GM18517 (cell line): ENCODE measurements around the gene IL16.

Experiments
- ATAC-seq: cut with Tn5 transposase; IDR thresholded peaks from one replicate; pipeline ENCODE4 v1.9.1; 2021; ENCODE audit warnings: mild to moderate bottlenecking, moderate library complexity; ENCODE audit not compliant: unreplicated experiment

The IL16 gene

DNA sequence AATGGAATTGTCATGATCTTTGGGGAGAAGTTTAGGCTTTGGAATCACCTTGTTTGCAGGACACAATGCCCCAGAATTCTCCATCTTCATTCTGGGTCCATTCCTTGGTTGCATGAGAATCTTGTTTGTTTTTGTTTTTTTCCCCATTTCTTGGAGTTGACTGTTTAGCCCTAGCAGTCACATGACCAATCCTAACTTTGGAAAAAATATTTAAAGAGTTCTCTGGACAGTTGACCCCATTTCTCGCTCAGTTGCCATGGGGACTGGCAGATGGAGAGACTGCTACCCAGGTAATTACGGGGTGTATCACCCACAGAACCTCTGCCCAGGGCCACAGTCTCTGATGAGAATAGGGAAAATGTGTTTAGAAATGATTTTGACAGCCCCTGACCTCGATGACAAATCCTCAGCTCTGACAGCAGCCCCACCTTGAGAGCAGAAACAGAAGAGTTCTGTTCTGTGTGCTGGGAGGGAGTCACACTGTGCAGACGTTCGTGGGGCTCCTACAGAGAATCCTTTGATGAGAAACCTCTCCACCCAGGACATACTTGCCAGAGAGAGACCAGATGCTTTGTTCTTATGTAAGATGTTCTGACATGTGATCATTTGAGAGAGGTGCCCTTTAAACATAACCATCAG lies 57.7 kb downstream of the IL16 start:
- no peak for ATAC-seq

DNA sequence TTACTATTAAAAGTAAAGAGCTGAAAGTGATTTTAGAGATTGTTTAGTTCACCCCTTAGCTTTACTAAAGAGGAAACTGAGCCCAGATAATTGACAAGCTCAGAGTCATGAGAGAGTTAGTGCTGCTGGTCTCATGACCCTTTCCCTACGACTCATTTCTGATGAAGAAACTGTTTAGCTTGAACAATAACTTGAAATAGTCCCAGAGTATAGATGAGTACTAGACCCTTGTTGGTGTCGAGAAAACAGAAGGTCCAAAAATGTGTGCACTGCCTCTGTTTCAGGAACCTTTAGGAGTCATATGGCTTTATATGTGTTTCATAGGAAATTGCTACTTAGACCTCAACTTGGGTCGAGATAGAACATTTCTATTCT lies 58.2 kb downstream of the IL16 start:
- no peak for ATAC-seq

DNA sequence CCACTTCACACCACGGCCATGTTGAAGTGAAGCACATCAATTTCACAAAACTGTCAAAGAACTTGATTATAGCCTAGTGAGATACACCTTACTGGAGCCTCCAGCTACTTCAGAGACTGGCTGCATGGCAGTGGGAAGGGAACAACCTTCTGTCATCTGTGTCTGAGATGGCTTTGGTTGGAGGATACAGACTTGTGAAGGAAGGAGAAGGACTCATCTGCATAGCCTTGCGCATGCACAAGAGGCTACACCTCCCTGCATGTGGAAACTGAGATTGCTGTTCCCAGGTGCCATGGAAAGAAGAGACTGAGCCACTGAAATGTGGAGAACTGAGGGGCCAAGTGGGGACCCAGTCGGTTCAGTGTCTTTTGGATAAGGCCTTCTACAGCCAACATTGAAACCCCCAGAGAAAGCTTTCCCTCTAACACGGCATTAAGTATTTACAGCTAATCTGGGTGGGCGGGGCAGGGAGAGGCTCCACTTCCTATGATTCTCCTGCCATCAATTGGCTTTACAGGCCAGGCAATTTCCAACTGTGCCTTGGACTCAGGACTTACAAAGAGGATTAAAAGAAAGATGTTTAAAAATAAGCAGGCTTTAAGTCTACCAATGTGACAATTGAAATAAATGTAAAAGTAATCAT lies 58.8 kb downstream of the IL16 start:
- ATAC-seq, result no peak

DNA sequence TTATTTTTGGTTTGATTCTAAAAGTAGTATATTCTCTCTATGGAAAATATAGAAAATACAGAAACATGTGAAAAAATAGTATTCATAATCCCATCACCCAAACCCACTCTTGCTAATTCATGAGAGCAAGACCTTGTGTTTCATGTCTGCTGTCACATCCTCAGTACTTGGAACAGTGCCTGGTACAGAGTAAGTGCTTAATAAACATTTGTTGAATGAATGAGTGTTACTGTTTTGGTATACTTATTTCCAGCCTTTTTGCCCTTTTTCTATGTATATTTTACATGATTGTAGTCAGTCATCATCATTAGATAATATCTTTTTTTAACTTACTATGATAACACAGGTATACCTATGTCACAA lies 59.3 kb downstream of the IL16 start:
- no peak for ATAC-seq

DNA sequence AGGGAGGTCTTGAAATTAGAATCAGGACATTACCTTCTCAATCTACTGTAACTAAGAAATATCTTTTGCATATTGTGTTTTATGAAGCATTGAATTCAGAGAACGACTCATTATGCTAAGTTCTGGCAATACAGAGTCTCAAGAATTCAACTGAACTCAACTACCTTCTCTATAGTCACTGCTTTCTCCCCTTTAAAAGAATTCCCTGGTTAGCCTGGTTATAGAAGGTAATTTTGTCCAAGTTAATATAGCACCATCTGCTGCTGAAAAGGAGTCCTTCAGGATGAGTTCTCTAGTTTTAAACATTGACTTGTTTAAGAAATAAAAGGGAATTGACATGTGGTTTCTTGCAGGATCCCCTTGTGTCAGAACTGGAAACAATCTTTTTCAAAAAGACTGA lies 60.2 kb downstream of the IL16 start:
- no peak for ATAC-seq

DNA sequence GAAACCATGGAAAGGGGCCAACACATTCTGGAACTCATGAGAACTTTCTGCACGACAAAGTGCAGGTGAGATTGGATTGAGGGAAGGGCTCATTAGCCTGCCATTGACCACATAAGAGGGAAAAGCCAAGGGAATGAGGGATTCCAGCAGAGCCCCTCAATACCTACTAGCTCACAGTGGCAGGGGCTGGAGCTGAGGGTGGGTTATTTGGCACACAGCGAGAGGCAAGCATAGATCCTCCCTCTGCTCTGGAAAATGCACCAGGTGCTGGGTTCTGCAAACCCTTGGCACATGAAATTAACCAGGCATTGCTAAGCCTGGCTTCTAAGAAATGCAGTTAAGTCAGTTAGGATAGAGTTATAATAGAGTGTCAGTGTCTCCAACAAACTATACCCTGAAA lies 60.8 kb downstream of the IL16 start:
- no peak for ATAC-seq

DNA sequence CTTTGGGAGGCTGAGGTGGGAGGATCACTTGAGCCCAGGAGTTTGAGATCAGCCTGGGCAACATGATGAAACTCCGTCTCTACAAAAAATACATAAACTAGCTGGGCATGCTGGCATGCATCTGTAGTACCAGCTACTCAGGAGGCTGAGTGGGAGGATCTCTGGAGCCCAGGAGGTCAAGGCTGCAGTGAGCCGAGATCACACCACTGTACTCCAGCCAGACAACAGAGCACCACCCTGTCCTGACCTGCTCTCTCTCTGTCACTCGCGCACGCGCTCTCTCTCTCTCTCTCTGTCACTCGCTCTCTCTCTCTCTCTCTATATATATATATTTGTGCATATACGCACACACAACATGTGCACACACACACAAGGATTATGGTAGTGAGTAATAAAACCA lies 61.8 kb downstream of the IL16 start:
- ATAC-seq, result no peak

DNA sequence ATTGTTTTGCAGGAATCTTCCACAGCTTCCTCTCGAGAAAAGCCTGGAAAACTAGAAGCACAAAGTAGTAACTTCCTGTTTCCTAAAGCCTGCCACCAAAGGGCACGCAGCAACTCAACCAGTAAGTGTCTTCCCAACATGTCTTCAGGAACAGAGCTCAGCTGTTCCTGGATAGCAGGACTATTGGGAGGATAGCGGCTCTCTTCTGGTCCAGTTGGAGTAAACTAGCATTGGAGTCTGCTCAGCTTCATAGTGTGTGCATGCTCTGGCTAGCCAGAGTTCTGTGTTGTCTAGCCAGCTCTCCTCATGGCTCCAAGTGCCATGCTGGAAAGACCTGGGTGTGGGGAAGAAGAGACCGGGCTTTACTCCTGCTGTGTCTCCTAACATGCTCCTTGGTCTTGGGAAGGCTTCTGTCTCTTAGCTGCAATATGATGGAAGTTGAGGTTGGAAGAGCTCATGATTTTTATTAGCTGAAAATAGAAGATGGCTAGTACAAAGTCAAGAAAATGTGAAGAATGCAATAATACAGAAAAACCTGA lies 63.1 kb downstream of the IL16 start:
- no peak for ATAC-seq

DNA sequence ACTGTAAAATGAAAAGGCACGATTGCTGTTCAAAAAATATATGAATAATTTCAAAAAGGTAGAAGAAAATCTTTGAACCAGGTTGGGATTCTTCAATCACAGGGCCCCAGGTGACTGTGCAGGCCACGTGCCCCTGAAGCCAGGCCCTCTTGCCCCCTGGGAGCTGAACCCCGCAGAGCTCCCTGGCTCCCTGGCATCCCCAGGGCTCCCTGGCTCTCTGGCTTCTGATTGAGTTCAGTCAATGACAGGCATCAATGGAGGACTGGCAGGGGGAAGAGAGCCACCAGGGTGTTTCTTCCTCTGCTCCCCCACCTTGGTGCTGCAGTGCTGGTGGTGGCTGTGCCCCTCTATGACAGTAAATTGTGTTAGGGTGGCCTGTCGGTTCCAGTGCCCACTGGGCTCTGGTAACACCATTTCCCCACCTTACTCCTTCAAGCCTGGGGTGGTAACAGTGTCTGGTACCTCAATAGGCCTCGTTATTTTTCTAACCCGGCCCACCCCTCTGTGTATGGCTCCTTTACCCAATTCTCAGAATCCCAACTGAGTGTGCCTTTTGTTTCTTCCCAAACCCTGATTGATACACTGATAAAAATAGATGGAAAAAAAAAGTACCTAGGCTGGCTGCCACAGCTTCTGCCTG lies 64.6 kb downstream of the IL16 start:
- no peak for ATAC-seq

DNA sequence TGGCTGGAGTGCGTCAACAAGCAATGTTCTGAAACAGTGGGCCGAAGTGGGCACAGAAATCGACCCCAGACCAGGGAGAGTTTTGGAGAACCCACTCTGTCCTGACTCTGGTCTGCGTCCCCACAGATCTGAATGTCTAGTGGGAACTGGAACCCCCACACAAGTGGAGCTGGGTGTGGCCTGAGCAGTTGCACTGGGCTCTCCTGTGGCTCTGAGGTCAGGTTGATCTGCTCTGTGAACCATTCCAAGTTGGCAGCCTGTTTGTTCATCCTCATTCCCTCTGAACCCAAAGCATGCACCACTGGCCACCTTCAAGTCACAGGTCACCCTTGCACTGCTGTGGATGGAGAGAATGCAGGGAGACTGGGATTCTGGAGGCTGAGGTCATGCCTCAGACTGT lies 66.8 kb downstream of the IL16 start:
- ATAC-seq, result no peak

DNA sequence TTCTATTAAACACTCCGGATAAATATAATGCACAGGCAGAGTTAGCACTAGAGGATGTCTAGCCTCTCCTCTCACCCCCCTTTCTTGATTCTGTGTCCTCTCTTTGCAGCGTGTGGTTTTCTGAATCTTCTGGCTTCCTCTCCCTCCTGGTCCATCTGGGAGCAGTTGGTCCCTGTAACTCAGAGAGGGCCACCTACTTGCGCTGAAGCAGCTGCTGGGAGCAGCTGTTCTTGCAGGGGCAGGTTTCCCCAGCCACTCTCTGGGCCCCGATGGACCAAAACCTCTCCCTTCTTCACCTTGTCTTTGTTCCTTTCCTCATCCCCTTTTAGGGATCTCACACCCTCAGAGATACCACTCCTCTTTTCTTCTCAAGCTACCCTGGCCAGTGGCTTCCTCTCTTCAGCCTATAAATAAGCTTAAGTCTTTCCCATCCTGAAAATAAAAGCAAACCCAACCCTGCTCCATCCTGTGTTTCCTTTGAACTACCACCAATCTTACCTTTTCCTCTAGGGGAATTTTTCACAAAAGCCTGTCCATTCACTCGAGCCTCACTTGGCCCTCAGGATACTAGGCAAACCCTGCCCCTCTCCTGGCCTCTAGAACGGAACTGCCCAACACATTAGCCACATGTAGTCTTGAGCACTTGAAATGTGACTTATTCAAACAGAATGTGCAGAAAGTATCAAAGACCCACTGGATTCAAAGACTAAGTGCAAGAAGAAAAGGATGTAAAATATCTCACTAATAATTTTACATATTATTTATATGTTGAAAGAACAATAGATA lies 67.6 kb downstream of the IL16 start:
- ATAC-seq, result no peak

DNA sequence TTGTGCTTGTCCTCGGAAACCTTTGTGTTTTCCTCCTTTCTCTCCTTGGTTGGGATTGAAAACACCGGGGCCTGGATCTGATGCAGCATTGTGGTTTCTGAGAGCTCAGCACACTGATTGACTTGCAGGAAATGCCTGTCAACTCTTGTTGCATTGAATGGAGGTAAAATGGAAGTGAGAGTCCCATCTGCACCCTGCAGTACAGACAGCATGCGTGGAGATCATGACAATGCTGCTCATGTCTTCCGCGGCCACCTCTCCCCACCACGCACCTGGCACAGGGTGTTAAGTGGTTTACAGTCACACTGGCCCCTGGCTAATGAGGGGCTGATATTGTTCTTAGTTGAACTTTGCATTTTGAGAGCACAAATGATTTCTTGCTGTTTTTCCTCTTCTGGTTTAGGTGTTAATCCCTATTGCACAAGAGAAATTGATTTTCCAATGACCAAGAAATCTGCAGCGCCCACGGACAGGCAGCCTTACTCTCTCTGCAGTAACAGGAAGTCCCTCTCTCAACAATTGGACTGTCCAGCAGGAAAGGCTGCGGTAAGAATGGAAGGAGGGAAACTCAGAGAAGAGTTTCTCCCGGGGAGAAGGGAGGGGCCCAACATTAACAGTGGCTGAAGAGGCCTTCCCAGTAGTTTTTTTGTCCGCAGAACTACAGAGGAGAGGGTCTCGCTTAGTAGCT lies 68.7 kb downstream of the IL16 start:
- no peak for ATAC-seq

DNA sequence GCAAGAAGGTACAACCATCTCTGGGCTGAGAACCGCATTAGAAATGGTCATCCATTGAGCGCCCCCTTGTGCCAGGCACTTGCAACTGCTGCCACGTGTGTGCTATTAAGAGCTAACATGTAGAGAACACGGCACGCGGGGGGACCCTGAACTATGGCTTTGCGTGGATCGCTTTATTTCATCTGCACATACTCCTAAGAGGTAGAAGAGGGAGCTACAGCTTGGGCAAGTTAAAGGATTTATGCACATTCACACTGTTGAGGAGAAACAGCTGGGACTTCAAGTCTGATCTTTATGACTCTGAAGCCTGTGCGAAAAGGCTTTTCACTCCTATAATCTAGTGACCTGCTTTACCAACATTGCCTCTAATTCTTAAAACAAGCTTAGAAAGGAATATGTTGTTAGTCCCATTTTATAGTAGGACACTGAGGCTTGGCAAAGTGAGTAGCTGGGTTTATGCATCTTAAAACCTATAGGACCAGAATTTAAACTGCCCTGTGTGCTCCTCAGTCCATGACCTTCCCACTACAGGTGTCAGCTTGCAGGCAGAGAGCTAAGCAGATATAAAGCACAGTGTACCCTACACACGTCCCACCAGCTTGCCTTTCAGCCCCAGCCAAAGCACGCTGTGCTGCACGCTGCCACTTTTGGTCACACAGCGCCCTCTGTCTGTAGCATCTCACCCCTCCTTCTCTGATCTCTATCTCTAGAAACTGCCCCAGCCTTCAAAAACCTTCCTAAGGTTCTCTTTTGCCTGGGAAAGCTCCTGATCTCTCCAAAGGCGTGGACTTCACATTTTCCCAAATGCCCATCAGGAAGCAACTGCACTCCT lies 69.5 kb downstream of the IL16 start:
- ATAC-seq, result peak; percentile 72

DNA sequence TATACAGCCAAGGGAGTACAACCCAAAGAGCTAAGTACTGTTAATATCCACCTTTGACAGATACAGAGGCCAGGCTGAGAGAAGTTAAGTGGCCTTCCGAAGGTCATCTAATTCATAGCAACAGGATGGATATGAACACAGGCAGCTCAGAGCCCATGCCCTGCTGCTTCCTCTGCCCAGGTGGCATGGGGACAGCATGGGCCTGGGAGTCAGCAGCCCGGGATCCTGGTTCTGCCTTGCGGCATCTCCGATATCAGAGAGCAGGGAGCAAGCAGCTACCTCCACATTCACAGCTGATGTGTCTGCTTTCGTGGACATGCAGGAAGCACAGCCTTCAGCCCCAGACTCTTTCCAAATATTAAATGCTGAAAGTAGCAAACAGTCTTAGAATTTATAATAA lies 71.7 kb downstream of the IL16 start:
- ATAC-seq, result no peak

DNA sequence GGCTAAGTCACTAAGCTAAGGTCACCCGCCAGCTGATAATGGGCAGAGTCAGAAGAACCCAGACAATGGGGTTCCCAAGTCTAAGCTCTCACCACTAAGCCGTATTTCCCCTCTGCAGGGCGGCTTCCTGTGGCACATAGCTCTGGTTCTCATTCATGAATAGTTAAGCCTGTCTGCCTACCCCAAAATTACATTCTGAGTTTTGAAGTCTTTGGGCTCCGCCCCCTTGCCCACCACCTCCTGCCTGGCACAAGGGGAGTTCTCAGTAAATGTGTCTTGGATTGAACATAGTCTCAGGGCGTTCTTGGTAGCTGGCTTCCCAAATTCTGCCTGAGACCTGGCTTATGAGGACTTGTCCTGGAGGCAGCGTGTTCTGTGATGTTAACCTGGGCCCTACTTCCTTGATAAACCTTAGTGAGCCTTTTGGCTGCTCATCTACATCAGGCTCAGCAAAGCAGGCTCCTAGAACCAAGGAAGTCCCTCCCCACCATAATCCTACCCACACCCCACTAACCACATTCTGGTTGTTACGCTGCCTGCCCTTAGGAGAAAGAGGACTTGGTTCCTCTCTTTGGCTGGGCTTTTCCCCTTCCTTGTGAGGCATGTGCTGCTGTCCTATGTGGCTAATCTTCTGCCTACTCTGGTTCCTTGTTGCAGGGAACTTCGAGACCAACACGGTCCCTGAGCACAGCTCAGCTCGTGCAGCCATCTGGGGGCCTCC lies 72.4 kb downstream of the IL16 start:
- ATAC-seq, result no peak

DNA sequence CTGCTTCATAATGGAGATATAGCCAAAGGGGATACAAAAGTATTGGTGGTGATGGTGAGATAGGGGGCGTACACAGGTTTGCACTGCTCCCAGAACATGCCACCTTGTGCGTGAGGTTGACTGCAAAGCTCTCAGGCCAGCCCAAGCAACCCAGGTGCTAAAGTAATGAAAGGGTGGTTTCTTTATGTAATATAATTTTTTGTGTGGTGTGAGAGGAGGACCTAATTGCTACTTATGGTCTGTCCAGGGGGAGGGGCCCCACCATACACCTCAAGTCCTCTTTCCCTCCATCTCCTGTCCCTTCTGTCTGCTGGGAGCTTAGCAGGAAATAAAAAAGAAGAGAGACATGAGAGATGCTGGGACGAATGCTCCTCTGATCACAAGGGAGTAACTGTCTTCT lies 73.5 kb downstream of the IL16 start:
- ATAC-seq, result no peak

DNA sequence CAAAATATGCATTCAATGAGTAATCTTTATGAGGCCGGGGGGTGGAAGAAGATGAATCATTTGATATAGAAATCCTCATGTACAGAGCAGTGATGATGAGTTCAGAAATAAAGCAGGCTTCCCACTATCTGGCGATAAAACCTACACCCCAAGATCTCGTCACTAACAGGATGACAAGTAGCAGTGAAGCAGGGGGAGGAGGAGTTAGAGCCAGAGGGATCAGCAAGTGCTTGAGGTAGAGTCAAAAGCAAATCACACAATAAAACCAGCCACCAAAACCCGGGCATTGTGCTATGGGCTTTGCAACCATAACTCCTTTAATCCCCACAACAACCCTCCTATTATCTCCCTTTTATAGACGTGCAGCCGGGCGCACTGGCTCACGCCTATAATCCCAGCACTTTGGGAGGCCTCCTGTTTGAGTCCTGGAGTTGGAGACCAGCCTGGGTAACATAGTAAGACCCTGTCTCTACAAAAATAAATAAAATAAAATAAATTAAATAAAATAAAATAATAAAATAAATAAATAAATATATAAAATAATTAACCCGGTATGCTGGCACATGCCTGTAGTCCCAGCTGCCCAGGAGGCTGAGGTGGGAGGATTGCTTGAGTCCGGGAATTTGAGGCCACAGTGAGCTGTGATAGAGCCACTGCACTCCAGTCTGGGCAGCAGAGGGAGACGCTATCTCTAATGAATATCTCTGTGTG lies 74.3 kb downstream of the IL16 start:
- no peak for ATAC-seq

DNA sequence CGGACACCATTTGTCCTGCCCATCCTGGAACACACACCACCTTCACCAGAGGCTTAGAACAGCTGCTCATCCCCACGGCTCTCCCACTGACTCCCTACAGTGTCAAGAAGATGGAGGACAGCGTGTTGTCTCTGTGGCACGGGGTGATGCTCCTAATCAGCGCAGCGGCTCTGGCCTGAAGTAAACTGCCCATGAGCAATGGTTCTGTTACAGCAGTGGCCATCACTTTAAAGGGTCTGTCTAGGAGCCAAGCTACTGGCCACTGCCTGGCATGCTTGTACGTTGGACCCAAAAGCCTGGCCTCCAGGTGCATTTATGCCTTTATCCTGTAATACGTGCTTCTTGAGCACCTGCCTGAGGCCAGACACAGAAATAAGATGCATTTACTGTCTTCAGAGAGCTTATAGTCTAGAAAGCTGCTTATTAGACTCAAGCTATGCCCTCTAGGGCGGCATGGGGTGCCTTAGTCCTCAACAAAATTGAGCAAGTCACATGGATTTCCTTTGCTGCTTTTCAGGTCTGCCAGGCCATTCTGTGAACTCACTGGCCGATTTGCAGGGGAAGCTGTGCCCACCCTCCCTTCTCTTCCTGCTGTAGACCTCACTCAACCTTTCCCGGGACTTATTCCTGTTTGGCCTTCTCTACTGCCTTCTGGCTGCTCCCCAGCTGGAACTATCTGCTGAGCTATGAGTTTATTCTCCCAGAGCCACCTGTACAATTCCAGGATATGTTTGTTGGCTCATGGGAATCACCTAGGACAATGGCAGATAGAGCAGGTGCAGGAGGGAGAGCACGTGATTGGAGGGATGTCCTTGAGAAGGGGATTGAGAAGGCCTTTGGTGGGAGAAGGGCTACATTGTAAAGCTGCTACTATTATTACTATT lies 75.3 kb downstream of the IL16 start:
- no peak for ATAC-seq
